Middle frontal gyrus (tissue), 1 donor: ENCODE results near the gene CDK14.

ENCODE experiments used
- DNase-seq: peaks from one replicate; pipeline ENCODE4 v3.0.0-alpha.2; 2015; ENCODE audit warnings: low spot score; ENCODE audit errors: extremely low spot score

CDK14 gene

DNA sequence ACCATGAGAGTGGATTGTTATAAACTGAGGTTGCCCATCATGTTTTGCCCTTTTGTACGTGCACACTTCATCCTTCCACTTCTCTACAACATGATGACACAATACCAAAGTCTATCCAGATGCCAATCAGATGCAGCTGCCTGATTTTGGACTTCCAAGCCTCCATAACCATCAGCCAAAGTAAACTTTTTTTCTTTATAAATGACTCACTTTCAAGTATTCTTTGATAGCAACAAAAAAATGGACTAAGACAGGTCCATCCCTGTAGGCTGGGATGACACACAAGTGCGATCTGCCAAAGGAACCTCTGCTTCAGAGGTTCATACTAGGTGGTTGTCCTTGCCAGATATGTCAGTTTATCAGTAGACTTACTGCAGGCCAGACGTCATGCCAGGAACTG, 347.9 kb downstream of the CDK14 start:
- DNase-seq = no peak

DNA sequence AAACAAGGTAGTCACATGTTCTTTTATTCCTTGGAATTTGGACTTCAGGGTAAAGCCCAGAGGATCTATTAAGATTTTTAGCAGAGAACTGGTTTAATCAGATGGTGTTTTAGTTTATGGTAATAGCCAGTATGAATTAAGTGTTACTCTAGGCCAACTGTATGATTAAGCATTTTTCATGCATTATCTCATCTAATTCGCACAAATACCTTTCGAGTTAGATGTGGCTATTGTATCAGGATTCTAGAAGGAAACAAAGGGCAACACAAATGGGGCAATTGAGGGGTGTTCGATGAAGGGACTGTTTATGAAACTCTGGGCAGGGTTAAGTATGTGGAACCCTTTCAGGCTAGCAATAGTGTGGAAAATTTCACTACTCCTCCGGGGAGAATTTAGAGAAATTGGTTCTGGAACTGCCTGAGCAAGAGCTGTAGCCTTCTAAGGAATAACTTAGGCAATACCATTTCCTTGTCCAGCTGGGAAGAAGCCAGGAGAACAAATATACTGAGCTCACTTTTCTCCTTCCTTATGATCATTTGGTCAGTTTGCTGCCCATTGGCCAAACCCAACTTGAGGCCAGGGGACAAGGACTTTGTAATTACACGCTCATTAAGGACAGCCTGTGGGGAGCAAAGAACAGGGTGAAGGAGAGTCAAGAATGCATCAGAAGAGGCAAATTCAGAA, 349.1 kb downstream of the CDK14 start:
- no peak for DNase-seq

DNA sequence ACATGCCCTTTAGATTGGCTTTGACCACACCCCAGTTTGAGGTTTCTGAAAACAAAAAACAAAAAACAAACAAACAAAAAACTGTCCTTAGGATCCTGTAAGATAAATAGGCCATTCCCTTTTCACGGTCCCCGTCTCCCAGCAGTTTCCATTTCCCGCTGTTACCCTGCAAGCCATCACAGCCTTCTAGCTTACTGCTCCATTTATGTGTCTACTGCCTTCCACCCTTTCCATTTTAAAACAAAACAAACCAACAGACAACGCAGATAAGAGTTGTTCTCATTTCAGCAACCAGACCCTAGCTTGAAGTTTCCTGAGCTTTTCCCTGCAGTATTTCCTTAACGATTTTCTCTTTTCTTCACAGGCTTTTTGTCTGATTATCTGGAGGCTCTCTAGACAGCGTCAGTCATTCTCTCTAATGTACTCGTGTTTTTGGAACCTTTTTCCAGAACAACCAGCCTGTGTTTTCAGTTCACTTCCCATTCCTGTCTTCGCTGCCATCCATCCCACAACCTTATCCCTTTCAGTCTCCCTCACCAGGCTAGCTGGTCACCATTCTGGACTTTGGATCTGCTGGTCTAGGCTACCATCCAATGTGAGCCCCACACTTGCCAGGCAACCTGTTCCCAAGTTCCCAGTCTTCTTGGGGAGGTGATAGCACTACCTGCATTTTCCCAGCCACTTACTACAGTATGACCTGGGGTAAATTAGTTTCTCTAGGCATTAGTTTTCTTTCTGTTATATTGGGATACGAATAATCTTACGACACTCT, 350.8 kb downstream of the CDK14 start:
- DNase-seq = no peak

DNA sequence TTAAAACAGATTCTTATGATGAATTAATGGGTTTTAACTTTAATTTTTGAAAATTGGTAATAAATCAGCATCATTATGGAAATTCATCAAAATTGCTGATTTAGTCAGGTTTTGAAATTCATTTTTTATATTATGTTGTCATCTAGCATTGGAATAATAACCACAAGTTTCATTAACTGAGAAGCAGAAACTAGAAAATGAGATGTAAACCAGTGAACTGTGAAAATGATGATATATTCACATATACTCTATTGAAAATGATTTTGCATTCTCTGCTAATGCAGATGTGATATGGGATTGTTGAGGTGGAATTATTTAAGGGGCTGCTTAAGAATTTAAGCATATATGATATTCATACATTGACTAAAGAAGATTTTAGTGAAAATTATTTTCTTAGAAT, 352.0 kb downstream of the CDK14 start:
- no peak for DNase-seq

DNA sequence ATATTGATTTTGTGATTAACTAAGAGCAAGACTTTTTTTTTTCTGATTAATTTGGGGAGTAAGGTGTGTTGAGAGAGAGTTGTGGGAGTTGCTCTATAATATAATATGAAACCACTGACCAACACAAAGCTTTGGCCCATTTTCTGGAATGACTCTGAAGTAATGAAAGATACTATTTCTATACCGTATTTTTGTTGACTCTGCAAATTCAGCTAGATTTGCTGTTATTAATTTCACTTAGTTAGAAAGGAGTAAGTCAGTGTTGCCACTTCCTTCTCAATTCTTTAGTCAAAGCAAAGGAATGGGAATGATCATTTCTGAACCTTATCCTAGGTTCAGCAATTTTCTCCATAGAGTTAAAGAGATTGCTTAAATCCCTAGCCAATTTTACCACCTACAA, 355.1 kb downstream of the CDK14 start:
- no peak for DNase-seq

DNA sequence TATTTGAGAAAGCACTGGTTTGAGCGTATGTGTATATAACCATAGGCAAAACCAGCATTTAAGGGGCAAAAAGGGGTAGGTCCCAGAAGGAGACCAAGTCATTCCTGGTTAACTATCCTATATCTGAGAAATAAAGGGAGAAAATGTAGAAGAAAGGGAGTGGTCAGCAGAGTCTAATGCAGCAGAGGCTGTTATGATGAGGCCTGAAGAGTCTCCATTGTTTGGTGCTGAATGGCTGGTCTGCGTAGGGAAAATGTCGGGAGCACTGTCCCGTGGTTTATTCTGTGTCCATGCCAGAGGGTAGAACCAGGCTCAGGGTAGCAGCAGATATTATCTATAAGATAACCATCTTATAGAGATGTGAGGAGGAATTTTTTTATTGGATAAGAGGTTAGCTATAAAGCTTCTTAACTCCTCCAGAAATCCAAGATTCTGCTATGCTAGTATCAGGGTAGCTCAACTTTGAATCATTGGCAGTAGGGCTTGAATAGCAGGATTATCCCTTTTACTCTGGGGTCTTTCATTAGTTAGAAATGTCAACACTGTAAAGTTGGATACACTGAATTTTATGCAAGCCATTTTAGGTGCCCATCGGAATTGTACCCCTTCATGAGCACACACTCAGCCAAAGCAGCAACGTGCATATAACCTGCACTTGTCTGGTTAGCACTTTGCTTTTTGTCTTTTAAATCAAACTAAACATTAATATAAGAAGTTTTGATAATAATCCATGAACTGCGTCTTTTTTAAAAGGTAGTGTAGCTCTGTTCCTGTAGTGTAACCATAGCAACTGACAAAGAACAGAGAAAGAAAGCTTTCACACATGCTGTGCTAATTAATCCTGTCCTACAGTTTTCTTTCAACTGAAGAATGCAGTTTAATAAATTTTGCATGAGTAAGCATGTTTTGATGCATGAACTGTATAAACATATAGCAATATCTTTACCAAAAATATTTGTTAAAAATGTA, 356.1 kb downstream of the CDK14 start:
- DNase-seq = no peak

DNA sequence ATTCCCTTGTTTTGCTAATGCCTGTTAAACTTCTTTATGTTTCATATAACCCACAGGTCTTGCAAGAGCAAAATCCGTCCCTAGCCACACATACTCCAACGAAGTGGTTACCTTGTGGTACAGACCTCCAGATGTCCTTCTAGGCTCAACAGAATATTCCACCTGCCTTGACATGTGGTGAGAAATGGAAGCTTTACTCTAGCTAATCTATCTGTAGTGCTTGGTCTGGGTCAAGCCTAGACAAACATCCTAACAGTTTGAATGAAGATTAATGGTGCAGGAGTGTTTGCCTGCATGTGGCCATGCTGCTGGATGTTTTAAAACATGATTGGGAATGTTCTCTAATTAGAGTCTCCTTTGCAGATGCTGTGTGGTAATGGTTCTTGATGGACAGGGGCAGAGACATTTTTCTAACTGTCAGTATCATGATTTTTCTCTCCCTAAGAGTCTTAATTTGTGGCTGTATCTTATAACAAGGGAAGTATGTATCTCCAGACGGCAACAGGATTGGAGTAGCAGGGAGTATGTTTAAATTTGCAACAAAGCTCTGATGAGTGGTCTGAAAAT, 359.6 kb downstream of the CDK14 start:
- no peak for DNase-seq

DNA sequence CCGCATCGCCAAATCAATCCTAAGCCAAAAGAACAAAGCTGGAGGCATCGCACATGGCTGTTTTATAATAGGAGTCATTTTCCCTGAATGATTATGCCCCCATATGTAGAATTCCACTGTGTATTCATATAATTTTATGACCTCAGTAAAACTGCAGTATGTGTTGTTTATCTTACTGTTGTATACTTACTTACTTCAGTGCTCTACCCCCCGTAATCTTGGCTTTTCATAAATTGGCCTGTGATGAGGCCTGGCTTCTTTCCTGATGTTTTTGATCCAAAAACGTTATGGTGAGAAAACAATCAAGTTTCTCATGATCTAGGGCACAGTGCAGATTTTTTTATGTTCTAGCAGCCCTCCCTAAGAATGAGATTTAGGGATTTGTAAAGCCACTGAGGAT, 361.8 kb downstream of the CDK14 start:
- no peak for DNase-seq

DNA sequence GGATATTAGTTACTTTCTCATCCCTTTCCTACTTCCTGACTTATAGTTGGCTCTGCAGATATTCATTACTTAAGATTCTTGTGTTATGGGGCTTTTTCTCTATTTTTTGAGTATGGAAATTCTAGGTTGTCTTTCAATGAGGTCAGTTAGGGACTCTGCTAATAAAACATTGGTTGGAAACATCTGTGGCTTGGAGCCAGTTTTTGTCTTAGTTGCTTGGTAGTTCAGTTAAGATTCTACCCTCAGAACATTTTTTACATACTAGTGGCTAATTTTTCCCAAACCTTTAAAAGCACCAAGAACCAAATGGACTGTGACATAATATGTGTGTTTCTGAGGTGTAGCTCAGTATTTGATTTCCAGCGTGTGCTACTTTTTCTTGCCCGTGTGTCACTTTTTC, 362.5 kb downstream of the CDK14 start:
- no peak for DNase-seq

DNA sequence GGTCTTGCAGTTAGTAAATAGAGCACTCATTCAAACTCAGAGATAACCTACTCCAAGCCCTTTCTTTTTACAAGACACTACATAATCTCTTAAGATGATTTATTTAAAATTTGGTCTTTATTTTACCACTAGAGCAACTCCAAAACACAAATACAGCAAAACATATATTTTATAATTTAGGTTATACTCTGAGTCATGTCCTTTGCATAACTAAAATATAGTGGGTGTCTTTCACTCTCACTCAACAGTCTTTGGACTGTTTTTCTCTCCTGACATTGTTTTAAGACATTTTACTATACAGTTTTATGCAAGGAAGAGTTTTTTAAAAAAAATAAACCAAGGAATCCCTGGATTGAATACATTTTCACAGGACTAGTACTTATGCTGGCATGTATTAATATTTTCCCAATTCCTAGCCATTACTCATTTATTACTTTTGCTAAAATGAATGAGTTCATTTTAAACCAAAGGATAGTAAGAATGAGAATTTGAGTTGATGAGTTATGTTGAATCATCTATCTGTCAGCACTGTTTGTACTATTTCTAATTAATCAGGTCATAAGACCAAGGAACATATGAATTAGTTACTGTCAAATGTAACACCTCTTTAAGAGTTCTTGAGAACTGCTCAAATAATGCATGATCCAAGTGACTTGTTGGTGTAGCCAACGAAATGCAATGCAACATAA, 365.1 kb downstream of the CDK14 start:
- DNase-seq = no peak

DNA sequence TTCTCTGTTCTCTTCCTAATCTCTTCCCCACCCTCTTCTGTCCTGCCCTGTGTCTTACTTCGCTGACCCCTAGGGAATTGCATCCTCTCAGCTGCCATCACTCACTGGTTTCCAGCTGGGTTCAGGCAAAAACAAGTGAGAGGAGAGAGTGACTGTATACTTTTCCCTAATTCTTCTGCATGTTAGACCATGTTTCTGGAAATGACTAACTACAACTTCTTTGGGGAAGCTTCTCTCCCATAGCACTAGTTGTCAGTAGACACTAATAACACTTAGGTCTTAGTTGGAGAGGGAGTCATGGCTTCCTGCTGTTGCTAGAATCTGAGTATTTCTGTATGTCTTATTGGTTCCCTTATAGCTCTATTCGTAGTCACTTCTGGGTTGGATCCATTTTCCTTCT, 369.1 kb downstream of the CDK14 start:
- DNase-seq = no peak

DNA sequence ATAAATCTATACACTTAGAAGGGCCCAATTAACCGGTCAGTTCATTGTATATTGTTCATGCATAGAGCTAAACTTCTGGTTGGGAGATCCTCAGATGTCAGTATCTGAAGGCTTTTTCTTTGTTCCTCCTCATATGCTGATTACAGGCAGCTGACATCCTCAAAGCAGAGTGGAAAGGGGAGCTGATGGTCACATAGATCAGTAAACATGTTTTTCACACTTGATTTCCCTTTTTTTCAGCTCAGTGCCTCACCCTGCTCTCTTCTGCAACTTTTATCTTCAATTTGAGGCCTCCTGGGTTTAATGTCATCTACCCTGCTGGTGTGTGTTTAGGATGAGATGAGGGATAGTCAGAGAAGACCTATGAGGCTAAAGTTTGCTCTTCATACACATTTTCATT, 370.2 kb downstream of the CDK14 start:
- no peak for DNase-seq

DNA sequence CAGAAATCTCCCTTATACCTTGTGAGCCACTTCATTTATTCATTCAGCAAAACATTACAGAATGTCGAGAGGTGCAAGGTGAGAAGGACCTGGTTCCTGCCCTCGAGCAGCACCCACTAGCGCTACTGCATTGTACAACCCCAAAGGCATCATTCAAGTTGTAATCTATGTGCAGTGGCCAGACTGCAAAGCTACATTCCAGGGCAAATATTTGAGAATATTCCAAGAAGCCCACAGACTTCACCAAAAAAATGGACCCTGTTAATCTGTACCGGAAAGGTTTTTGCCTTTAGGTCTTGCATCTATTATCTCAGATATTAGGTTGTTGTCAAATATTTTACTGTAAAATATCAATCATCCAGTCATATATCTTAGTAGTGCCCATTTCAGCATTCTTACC, 372.8 kb downstream of the CDK14 start:
- no peak for DNase-seq

DNA sequence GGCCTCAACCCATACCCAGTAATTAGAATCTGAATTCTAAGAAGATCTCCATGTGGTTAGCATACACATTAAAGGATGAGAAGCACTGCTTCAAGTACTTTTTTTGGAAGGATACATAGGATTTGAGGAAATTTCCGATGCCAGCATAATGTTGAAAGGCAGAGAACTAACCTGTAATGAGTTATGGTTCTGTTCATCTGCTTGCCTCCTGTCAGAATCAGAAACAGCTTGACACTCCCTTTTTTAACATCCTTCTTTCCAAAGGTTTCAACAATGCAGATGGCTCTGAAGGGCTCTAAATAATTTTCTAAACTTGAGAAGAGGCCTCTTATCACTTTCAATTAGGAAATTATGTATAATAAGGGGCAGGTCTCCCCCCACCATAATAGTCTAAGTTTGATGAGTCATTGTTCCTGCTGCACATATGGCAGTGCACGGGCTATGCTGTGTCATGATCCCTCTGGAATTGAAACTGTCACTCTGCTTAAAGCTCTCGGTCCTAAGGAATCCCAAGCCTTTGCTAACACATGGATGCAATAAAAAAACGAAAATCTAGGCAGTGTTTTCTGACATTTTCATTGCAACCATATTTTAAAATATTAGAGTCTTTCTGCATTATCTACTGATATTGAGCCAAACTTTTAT, 376.9 kb downstream of the CDK14 start:
- no peak for DNase-seq

DNA sequence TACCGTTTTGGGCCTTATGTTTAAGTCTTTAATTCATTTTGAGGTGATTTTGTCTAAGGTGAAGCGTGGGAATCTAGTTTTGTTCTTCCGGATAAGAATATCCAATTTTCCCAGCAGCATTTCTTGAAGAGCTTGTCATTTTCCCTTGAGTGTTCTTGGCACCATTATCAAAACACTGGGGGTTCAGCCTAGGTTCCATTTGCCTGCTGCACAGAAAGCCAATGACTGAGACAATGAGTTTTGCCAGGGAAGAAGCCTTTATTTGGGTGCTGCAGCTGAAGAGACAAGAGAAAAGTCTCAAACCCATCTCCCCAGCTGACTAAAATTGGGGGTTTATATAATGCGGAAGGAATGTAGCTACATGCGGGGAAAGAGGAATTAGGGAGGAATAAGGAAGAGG, 380.9 kb downstream of the CDK14 start:
- DNase-seq = no peak

DNA sequence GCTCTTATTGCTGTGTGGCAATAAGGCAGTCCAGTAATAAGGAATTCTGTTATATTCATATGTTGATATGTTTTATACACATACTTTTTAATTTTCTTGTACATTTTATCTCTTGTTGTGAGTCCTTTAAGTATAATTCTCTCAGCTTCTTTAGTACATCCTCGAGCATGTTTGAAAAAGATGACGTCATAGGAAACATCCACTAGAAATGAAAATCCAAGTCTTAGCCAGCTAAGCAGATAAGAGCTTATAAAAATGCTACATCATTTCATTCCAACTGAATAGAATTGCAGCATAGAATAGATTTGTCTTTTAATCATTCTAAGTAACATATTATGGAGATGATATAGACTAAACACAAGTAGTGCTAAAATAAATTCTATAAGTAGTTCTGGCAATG, 384.4 kb downstream of the CDK14 start:
- DNase-seq = no peak

DNA sequence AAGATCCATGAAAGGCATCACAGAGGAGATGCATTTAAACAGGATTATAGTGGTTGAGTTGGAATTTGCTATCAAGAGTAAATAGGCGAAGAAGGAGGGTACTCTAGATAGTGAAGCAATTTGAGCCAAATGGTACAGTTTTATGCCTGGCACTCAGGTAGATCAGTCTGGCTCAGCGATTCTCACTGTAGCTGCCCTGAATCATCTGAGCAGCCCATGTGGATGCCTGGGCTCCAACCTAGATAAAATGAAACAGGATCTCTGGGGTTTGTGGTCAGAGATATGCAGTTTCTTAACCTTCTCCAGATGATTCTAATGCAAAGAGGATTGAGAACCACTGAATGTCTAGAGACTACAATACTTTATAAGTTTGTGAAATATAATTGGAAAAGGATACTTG, 386.1 kb downstream of the CDK14 start:
- DNase-seq = no peak

DNA sequence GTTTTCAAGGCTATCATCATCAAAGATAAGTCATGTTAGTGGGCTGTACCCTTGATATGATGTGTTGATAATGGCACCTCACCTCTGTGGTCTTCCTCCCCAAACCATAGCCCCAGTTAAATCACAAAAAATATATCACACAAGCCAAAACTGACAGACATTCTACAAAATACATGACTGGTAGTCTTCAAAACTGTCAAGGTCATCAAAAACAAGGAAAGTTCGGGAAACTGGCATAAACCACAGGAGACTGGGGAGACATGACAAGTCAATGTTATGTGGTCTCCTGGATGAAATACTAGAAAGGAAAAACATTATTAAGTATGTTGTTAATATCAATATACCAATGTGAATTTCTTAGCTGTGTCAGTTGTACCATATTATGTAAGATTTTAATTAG, 388.6 kb downstream of the CDK14 start:
- no peak for DNase-seq

DNA sequence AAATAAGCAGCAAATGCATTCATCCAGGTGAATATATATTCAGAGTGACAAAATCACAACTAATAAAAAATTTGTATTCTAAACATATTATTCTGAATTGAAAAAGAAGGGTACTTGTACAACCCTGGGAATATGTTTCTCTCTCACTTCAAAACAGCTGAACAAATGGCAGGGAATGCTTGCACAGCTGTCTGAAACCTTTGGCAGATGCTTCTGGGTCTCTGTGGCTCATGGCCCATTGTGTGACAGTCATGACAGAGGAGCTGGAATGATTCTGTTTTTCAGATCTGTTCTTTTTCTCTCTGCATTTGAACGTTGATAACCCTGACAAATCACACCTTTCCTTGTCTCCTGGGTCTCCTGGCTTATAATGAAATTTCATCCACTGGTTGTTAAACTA, 392.4 kb downstream of the CDK14 start:
- no peak for DNase-seq

DNA sequence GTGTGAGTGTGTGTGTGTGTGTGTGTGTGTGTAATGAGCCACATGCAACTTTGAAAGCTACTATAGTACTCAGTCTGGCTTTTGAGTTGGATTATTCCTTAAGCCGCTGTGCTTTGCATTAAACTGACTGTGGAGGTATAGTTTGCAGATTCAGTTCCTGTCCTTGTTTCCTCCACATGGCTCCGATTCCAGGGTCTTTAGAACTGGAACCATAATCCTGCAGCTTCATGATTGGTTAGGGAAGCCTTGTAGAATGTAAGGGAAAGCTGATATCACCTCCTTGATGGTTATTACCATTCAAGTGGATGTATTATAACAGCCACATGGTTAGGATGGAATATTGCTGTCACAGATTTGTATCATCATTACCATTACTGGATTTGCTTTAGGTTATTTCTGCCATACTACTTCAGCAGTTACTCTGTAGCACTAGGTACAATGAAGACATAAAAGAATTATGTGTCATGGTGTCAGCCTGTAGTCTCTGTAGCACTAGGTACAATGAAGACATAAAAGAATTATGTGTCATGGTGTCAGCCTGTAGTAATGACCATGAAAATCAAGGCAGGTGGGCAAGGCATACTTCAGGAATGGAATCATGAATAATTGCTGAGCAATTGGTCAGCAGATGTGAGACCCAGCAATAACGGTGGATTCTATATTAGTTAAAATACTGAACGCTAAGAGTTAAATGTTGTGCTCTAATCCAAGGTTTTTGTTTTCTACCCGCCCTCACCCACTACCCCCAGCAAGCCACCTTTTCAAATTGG, 393.1 kb downstream of the CDK14 start:
- no peak for DNase-seq
